GM18526 (cell line): ENCODE measurements around the gene GORASP2.

Experiments
- POLR2A ChIP-seq: IDR thresholded peaks from 3 replicates; pipeline ENCODE4 v1.6.1; 2011; ENCODE audit not compliant: insufficient read length; ENCODE audit errors: extremely low read depth

Gene GORASP2

DNA sequence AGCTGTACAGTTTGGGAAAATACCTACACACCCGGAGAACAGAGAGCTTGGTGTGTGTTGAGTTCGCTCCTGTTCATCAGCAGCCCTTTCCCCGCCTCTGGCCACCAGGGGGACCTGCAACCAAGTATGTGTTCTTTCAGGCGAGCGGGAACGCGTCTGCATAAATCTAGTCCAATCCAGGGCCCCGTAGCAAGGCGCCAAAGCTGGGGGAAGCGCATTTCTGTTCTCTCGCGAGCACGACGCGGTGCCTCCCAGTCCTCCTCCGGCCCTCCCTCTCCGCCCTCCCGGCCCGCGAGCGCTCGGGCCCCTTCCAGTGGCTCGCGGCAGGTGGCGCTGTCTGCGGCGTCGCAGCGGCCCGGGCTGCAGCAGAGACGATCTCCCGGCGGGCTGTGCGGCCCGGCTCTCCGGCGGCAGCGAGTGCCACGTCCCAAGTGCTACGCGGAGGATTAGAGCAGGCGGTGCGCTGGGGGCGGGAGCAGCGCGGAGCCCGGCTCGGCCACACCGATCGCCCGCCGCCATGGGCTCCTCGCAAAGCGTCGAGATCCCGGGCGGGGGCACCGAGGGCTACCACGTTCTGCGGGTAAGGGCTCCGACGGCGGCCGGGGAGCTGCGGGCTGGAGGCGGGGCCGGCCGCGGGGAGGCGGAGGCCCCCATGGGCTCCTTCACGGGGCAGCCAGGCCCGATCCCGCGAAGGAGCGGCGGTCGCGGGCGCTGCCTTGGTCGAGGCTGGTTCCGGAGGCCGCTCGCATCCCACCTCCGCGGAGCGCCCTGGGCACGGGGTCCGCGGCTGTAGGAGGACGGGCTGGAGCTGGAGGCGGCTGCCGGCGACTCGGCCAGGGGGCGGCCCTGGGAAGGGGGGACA lies at the start of gene GORASP2:
GORASP2 (plus strand) TSS at position 430 of the 862 bp plus-strand sequence; CDS start at position 518, 88 bp downstream.
- TF ChIP-seq POLR2A, result peak; percentile 85

DNA sequence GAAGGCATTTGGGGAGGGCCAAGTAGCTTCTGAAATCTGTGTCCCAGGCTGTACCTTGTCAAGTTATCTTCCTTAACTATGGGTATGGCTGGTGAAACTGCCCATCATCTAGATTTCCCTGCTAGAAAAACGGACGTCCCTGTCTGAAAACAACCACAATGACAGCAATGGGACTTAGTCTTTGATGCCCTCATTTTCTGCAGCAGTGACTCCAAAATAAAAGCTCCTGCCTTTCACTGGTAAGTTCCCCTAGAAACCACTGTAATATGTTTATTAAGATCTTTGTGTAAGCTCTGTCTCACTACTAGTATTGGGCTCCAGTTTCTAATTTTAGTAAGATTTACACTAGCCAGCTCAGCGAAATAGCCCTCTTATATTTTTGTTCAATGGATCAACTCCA lies 47.2 kb upstream of the GORASP2 start:
- no peak for TF ChIP-seq POLR2A

DNA sequence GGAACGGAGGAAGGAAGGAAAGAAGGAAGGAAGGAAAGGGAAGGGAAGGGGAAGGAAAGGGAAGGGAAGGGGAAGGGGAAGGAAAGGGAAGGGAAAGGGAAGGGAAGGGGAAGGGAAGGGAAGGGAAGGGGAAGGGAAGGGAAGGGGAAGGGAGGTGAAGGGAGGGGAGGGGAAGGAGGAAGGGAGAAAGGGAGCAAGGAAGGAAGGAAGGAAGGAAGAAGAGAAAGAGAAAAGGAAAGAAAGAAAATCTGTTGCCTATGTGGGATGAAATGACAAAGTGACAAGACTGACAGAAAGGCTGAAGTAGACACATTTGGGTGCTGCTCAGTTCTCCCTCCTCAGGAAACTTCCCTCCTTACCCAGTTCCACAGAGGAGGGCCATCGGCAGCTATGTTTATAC lies 46.3 kb upstream of the GORASP2 start:
- no peak for TF ChIP-seq POLR2A

DNA sequence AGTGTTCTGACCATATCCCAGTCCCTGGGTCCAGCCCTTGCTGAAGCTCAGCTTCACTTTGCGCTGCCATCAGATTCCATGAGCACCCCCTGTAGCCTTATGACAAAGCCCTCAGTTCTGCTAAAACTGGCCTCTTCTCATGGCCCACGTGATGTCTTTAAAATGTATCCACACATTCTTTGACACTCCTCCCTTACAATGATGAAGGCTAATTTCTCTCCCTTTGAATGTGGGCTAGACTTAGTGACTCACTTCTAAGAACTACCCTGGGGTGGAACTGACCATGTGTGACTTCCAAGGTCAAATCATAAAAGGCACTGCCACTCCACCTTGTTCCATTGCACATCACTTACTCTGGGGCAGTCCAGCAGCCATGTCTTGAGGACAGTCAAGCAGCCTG lies 45.4 kb upstream of the GORASP2 start:
- TF ChIP-seq POLR2A, result no peak

DNA sequence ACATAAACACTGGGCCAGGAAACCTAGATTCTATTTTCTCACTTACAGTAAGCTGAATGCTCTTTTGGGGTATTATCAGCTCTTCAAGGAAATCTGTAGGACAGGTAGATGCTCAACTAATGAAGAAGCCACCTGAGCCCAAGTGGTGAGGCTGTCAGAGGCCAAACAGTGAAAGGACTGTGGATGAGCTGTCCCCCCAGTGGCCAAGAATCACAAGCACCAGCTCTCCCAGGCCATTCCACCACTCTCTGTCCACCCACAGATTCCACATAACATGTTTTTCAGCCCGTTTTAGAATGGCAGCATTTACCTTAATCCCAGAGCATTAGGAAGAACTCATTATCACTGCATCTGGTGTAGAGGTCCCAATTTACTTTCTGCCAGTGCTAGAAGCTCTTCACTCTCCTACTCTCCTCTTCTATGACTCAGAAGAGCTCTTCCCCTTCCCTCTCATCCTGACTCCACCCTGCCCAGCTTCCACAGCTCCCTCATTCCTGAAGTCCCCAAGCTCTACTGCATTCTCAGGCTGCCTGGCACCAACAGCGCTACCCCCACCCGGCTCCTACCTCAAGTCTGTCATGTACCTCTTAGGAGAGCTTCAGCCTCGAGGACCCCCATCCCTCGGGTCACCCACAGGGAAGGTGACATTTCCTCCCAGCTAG lies 43.8 kb upstream of the GORASP2 start:
- no peak for TF ChIP-seq POLR2A

DNA sequence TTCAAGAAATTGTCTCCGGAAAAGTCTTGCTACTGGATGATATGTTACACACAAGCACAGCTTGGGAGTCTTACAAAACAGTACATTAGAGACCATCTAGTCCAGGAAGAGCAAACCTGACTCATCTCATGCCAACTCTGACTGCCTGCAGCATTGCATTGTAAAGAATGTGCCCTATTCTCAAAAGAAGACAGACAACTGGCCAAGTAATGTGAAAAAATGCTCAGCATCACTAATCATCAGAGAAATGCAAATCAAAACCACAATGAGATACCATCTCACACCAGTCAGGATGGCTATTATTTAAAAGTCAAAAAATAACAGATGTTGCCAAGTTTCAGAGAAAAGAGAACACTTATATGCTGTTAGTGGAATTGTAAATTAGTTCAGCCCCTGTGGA lies 42.7 kb upstream of the GORASP2 start:
- no peak for TF ChIP-seq POLR2A

DNA sequence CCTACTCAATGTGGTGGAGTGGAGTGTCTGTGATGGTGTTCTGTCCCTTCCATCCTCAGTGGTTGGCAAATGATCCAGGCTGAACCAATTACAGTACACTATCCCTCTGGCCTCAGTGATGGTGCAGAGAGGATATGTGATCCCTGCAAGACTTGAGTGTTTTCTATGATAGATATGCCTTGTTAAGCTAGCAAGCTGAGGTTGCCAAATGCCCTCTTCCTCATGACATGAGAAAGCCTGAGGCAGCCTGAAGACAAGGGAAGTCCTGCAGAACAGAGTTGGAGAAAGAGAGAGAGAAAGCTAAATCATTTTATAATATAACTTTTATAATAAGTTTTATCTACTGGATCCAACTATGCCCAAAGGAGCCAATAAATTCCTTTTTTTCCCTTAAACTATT lies 41.6 kb upstream of the GORASP2 start:
- no peak for TF ChIP-seq POLR2A

DNA sequence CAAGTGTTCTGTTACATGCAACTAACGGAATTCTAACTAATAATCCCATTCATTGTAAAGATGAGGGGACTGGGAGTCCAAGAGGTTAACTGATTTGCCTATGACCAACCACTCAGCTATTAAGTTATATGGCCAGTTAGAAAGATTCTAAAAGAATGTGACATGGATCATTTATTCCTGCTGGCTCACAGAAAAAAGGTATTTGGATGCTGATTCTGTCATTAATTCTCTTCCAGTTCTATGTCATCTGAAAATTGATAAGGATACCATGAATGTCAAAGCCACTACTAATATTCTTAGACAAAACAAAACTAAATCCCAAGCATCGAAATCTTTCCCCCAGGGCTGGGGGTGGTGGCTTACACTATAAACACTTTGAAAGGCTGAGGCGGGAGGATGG lies 41.2 kb upstream of the GORASP2 start:
- TF ChIP-seq POLR2A, result no peak

DNA sequence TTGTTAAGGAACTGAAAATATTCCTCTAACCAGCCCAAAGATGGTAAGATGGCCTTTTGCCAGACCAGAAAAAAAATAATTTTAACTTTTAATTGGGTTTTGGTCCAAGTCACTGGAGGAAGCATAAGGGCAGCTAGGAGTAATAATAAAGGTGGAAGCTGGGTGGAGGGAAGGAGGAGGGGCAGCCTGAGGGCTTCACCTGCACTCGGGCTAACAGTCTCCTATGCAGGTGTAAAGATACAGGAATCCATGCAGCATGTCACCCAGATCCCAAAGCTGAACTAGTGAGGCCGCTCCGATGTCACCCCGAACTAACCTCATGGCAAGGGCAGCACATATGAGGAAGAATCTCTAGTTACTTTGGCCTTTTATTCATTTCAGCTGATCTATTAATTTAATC lies 37.2 kb upstream of the GORASP2 start:
- no peak for TF ChIP-seq POLR2A

DNA sequence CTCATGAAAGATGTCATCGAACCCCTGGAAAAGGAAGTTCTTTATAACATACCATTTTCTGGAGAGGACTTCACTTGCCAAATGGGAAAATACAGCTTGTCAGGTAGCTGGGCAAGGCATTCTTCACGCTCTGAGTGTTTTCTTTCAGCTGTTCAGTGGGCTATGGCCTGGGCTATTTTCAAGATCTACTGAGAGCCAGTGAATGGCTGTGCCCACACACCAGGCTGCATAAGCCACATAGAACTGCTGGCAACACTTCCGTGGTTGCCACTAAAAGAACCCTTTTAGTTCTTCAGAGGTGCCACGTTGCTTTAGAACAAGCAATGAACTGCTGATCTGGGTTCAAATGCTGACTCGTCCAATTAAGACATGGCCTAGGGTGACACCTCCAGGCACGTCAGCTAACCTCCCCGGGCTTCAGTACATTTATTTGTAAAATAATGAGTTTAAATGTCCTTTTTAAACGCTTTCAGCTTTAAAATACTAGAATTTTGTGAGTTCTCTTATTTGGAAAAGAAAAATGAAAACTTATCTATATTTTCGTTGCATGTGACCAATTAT lies 36.6 kb upstream of the GORASP2 start:
- TF ChIP-seq POLR2A, result no peak

DNA sequence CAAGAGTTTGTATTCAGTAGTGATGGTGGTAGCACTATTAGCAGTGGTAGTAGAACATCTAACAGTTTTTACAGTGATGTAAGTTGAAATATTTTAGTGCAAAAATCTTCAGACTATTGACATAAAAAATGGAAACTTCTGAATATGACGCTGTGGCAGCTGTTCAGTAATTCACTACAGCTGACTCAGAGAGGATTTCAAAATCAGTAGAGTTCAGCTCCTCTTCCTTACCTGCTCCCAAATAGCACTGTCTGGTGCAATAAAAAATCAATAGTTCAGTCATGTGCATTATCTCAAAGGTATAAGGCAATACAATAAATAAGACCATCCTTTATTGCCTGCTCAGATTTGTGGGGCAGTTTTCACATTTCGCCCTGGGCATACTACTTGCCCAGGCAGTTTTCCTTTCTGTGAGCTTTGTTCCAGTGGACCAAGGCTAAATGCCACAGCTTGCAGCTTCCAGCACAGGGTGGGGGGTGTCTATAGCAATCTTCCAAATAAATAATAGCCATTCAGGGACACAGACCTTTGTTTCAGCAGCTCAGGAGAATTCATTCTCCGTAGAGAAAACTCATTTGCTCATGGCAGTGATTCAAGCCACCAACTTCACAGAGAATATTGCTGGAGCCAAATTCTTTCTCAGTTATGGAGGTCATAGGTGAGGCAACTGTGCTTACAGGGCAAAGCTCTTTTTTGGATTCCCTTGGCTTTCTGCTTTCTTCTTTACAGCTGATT lies 33.9 kb upstream of the GORASP2 start:
- TF ChIP-seq POLR2A, result no peak

DNA sequence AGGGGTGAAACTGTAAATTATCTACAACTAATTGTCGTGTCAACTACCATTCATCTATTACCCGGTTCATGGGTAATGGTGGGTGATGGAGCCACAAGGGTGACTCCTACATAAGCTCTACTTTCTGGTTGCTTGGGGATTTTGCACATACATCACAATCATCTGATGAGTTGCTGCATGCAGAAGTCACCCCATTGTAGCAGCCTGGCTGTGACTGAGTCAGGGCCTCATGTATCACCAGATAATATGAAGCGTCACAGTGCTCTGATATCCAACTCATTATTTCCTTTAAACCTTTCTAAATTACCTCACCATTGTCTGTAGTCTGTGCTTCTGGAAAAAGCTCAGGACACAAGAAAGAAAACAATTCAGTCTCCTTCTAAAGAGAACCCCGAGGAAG lies 32.4 kb upstream of the GORASP2 start:
- TF ChIP-seq POLR2A, result no peak

DNA sequence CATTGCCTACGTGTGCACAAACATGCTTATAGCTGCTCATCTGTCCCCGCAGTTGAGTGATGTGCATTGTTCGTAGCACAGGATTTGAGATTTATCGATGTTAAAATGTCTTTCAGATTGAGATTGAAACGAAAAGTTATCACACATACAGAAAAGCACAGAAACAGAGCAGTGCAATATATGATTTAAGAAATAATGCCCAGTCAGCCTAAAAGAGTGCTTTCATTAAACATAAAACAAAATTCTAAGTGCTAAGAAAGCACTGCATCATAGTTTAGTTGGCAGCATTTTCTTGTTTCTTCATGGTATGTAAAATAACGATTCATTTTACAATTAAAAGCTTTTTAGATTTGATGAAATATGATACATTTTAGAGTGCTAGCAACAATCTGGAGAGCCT lies 31.9 kb upstream of the GORASP2 start:
- TF ChIP-seq POLR2A, result no peak

DNA sequence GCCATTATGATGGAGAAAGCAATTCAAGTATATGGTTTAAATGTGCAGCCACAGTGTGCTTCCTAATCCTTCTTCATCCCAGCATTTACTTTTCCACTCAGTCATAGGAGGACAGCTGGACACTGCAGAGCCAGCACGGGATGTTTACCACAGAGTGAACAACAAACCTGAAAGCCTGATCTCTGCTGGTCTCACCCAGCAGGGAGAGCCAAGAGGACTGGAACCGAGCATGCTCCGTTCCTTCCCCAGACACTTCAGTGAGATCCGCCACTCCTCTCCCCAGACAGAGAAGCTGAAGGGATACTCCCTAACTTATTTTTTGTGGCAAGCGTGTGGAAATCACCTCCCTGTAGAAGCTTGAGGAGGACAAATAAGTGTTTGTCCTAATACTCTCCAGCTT lies 23.2 kb upstream of the GORASP2 start:
- no peak for TF ChIP-seq POLR2A

DNA sequence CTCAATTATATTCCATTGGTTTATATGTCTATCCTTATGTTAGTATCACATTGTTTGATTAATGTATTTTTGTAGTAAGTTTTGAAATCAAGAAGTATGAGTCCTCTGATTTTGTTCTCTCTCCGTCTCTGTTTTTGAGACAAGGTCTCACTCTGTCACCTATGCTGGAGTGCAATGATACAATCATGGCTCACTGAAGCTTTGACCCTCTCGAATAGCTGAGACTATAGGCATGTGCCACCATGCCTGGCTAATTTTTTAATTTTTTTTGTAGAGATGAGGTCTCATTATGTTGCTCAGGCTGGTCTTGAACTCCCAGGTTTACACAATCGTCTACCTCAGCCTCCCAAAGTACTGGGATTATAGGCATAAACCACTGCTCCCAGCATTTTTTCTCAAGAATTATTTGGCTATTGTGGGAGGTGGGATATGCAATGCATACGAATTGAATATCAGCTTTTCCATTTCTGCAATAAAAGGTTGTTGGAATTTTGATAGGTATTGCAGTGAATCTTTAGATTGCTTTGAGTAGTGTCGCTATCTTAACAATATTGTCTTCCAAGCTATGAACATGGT lies 17.7 kb upstream of the GORASP2 start:
- TF ChIP-seq POLR2A, result no peak
